ACHN (cell line): ENCODE results near the gene INTS11.

Source experiments
- DNase-seq: peaks from one replicate; pipeline ENCODE4 v3.0.0-alpha.2; 2015
- in situ Hi-C: cut with HindIII; loops from 2 replicates; pipeline ENCODE4 v1.10.0; 2017; ENCODE audit warnings: low sequenced_read_pairs, low pct_ligation_motif_present, low pct_unique_long_range_greater_than_20kb

The INTS11 gene

DNA sequence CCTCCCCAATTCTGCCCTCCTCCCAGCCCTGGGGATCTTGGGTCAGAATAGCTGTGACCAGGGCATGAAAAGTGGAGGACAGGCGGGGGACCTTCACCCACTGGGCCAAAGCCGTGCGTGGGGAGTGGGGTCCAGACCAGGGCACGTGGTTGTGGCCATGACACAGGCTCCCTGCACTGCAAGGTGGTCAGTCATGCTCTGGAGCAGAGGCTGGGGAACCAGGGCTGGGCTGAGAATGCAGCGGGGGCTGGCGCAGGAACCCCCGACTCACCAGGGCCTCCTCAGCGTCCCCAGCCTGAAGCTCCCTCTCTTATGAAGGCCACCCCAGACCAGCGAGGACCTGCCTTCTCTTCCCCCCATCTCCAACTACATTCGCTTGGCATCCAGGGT, 22.0 kb upstream of the INTS11 start:
- in situ Hi-C loops = no loop called here
- DNase-seq = no peak

DNA sequence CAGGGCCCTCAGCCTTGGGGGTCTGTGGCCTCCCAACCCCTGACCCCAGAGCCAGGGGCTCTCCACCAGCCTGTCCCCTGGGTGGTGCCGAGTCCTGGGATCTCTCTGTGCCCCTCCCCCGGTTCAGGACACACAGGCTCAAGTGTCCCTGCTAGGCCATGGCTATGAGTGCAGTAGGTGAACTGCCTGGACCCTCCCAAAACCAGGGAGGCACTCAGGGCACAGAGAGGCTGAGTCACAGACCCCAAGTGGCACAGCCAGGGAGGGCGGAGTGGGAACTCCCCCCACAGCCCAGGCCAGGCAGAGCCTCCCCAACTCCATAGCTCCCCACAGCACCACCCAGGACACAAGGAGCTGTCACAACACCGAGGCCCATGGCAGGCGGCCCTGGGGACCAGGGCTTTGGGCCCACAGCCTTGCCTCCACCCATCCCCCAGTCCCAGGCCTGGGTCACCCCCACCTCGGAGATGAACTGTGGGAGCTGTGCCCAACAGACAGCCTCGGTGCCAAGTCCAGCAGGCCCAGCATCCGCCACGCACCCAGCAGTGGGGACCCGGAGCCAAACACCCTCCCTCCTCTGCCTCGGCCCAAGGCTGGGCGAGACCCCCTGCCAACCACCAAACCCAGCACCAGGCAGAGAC, 21.5 kb upstream of the INTS11 start:
- DNase-seq = no peak
- in situ Hi-C loops = no loop called here

DNA sequence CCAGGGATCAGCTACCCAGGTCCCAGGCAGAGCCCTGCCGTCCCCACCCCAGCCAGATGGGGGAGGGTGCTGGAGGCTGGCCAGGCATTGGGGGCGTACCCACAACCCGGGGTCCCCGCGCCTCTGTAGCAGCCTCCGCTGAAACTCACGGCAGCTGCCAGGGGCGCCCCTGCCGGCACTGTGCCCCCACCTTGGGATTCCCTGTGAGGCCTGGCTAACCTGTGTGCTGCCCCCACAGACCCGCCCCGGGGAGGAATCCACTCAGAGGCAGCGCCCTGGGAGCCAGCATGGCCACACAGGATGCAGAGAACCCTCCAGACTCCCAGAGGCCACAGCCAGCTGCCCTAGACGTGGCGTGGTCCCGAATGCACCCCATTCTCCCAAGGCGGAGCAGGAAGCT, 20.9 kb upstream of the INTS11 start:
- in situ Hi-C loops = no loop called here
- no peak for DNase-seq

DNA sequence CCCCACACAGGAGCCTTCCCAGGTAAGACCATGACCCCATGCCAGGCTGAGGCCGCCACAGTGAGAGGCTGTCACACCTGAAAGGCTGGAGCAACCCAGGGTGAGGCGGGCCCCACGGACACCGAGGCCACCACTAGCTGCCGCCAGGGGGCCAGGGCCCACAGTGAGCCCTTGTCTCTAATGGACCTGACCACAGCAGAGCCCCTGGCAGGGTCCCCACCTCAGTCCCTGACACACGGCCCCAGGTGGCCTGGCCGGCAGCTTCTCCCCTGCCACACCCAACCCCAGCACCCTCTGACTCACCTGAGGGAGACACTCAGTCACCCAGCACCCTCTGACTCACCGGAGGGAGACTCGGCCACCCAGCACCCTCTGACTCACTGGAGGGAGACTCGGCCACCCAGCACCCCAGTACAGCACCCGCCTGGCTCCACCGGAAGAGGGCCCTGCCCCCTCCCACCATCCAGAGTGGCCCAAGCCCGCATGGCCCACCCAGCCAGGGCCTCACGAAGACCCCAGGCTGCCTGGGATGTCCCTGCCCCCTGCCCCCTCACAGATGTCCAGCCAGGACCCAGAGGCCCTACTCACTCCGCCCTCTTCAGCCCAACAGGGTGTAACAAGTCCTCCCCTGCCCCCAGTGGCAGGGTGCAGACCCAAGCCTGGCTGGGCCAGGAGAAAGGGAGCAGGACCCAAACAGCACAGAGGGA, 20.3 kb upstream of the INTS11 start:
- DNase-seq = peak; percentile 78
- in situ Hi-C loops = no loop called here

DNA sequence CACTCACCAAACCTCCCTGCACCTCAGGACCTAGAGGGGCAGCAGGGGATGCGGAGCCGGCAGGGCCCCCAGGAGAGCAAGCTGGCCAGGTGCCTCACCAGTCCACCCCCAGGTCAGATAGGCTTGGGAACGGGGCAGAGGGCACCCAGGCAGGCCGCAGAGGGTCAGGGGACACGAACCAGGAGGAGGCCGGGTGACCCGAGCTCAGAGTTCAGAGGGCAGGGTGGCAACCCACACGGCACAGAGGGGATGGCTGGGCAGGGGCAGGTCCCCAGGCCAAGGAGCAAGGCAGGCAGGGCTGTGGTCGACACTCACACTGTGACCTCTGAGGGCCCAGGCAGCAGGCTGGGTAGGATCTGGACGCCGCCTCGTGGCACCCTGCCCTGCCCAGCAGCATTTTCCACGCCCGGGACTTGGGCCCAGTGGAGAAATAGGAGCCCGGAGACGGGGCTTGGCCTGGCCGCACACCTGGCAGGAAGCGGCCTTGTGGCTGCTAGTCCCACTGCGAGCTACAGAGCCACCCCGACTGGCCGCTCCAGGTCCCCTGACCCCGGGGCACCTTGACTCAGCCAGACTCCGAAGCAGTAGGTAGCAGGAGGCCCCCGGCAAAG, 19.5 kb upstream of the INTS11 start:
- in situ Hi-C loops = no loop called here
- no peak for DNase-seq

DNA sequence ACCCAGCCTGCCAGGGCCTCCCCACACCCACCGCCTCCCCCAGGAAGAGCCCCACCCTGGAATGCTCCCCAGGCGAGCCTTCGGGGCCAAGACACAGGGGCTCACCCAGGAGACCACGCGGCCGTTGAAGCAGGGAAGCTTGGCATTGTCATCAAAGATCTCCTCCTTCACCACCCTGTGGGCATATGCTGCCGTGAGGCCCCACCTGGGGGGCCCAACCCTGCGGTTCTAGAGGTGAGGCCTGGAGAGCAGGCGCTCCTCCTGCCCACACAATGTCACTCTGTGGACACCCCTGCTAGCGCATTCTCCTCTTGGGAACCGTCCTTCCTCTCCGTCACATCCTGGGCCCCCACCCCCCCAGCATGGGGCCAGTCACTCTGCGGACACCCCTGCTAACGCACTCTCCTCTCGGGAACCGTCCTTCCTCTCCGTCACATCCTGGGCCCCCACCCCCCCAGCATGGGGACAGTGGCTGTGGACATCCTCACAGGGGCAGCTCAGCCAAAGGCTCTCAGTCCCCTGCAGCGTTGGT, 18.2 kb upstream of the INTS11 start:
- no peak for DNase-seq
- in situ Hi-C loops = no loop called here

DNA sequence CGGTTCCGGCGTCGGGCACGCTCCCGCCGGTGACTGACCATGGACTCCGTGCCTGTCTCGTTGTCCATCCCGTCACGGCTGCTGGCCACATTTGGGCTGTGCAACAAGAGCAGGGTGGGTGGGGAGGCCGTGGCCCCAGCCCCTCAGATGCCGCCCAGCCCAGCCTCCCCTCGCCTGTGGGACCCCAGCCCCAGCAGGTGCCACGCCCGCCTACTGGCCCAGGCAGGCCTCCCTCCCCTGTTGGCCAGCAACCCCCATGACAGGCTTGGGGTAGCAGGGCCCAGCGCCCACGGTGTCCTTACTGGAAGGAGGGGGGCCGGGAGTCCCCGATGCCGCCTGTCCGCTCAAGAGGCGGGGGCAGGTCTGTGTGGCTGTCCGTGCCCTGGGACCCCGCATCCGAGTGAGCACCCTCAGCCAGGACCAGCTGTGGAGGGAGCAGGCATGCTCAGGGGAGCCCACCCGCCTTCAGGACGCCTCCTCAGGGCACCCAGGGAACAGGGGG, 17.7 kb upstream of the INTS11 start:
- DNase-seq = no peak
- in situ Hi-C loops = no loop called here

DNA sequence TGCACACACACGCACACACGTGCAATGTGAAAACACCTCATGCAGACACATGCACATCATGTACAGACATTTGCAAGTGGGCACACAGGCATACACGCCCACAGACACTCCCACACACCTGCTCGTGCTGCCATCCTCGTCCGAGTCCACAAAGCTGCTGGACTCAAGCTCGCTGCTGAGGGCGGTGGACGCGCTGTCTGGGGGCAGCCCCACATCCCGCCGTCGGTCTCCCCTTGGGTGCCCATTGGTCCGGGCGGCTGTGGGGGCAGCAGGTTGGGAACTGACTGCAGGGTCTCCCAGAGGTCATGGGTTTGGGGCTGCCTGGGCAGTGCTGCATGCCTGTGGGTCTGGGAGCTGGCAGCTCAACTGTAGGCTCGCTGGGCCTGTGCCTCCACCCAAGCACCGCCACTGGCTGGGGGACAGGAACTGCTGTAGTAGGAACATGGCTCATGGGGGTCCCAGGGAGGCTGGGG, 17.1 kb upstream of the INTS11 start:
- in situ Hi-C loops = no loop called here
- DNase-seq = no peak

DNA sequence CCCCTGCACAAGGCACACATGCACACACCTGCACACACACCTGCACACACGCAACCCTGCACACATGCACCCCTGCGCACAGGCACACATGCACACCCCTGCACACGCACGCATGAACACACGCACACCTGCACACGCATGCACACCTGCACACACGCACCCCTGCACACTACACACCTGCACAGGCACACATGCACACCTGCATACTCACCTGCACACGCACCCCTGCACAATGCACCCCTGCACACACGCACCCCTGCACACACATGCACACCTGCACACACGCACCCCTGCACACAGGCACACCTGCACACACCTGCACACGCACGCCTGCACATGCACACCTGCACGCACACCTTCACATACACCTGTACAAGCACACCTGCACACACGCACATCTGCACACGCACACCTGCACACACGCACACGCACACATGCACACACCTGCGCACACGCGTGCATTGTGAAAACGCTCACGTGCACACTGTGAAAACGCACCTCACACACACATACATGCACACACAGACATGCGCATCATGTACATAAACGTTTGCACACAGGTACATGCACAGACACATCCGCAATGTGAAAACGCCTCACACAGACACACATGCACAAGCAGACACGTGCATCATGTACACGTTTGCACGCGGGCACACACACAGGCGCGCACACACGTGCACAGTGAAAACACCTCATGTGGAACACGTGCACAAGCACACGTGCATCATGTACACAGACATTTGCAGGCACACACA, 16.5 kb upstream of the INTS11 start:
- no peak for DNase-seq
- in situ Hi-C loops = no loop called here

DNA sequence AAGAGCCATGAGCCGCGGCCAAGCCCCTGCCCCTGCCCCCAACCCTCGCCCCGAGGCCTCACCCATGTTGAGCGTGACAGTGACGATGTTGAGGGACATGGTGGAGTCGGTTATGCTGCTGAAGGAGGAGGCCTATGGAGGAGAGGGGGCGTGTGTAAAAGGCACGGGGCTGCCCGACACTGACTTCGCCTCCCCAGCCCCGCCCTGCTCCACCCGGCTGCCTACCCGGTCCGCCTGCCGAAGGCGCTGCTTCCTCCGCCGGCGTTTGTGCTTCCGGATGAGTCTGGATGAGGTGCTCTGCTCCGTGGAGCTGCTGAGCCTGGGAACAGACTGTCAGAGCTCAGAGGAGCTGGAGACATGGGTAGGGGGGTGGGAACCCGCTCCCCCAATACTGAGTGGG, 15.7 kb upstream of the INTS11 start:
- in situ Hi-C loops = no loop called here
- DNase-seq = no peak

DNA sequence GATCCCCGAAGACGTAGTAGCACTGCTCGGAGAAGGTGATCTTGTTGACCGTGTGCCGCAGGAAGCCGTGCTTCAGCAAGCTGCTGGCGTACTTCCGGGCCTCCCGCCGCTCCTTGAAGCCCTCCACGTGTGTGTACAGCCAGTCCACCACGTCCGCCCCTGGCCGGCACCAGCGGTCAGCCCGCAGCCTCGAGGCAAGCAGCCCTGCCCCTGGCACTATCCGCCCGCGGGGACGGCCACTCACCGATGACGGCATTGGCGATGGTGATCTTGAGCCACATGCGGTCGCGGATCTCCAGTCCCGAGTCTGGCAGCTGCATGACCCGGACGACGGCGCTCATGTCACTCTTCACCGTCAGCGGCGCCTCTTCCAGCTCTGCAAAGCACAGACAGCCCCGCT, 13.8 kb upstream of the INTS11 start:
- DNase-seq = no peak
- in situ Hi-C loops = no loop called here

DNA sequence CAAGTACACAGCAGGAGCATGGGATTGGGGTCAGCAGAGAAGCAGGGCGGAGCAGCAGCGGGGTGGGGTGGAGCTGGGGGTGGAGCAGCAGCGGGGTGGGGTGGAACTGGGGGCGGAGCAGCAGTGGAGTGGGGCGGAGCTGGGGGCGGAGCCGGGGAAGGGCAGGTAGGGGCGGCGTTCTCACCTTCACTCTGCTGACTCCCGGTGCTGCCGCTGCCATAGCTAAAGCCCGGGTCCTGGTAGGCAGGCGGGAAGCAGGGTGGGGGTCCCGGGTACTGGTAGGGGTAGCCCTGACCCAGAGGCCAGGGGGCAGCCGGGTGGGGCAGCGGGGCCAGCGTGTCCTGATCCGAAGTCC, 13.3 kb upstream of the INTS11 start:
- DNase-seq = no peak
- in situ Hi-C loops = no loop called here

DNA sequence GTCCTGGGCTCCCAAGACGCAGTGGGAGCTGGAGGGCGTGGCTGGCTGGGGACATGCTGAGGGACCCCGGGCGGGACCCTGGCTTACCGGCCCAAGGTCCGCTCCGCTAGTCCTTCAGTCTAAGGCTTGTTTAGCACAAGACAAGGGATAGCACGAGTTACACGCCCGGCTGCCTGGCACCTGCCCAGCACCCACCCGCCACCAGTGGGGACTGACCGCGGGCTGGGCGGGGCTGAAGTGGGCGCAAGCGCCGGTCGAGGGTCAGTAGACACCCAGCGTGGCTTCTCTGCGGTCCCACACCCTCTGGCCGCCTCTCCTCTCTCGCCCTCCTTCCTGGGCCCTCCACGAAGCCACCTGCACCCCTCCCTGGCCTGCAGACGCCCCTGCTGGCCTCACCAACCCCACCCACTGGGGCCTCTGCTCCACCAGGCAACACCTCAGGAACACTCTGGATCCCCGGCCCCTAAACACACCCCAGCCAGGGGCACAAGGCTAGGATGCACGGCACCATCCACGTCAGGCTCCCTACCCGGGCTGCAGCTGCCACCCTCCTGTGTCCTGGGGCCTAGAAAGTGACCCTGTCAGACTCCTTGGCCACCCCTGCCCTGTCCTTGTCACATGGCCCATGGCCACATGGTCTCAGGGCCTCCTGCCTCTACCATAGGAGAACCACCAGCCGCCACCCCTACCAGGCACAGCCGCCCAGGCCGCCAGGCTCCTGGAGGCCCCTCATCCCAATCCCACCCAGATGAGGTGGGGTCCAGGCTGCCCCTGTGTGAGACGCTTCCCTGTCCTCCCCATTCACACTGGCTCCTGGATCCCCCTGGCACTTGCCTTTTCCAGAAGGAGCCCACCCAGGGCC, 12.7 kb upstream of the INTS11 start:
- in situ Hi-C loops = no loop called here
- no peak for DNase-seq

DNA sequence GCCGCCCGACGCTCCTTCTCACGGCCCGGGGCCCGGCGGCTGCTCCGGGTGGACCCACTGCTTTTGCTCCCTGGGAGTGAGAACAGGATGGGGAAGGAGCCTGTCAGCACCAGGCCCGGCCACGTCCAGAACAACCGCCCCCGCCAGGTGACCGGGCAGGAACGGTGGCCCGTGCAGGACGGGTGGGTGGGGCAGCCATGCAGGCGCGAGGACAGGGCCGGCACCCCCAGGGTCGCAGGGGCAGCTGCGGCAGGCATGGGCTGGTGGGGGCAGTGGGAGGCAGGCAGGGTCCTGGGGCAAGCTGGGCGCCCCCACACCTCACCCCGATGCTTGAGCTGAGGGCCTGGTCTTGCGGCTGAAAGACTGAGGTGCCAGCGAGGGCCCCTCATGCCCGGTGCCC, 12.0 kb upstream of the INTS11 start:
- no peak for DNase-seq
- in situ Hi-C loops = no loop called here

DNA sequence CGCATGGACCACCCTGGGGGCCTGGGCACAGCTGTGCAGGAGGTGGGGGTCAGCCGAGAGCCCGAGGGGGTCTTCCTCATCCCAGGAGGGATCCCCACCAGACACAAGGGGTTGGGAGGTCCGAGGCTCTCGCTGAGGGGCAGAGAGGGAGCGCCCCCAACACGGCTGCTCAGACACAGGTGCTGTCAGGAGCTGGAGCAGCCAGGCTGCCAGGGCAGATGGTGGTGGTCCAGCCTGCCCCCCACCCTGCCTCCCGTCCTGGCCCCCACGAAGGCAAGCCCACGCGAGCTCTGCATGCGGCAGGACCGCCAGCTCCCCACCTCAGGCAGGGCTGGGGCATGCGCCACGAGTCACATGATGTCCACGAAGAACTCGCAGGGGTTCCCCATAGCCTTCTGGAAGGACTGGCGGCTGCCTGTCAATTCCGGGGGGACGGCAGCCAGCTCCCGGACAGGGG, 11.4 kb upstream of the INTS11 start:
- no peak for DNase-seq
- in situ Hi-C loops = no loop called here

DNA sequence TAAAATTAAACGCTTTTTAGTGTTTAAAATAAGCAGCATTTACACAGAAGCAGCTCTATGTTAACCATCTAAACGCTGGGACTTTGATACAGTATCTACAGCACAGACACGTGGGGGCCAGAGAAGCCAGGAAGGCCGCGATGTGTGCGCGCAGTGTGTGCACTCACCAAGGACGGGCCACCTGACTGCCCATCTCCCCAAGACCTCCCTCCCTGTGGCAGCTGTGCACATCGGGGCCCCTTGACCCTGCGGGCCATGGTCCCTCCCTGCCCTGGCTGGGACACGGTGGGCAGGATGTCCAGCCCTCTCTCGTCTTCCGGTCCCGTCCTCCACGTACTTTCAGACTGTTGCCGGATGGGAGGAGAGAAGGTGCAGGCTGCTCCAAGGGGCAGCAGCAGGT, 10.8 kb upstream of the INTS11 start:
- DNase-seq = no peak

DNA sequence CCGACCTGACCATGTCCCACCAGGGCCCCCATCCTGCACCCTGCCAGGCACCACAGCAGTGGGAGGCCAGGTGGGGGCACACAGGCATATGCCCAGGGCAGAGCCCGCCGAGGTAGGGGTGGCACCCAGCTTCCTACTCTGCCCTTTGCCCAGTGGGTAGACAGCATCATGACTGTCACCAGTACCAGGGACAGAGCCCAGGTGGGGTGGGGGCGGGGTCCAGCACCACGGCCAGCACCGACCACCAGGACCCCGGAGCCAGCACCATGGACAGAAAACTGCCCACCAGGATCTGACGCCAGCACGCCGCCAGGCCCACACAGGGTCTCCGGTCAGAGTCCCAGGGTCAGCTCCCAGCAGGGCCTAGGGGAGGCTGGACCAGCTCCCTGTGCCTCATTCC, 10.4 kb upstream of the INTS11 start:
- DNase-seq = no peak
- in situ Hi-C loops = no loop called here

More for the DNA sequence above, 10.8 kb upstream of the INTS11 start:
- in situ Hi-C loops = no loop called here
